Psoas muscle (tissue), 8 donors: ENCODE data around the gene GAD2. TPM values are rescaled to one million over a fixed set of nuclear protein-coding genes. Genes with fewer than 3 reads are reported as not detected.

Experiments
- ATAC-seq, 4 donors: fragments of 200-7000 bp; cut with Tn5 transposase; one replicate each; pipeline ENCODE4 v1.9.1; 2020; ENCODE audit warnings: moderate library complexity in 3 of 4, mild to moderate bottlenecking in 2 of 4
- DNase-seq, 2 donors: peaks; one replicate each; pipeline ENCODE4 v3.0.0-alpha.2; 2020
- H3K27ac ChIP-seq: fragments of 200-600 bp; one replicate; pipeline ENCODE4 v1.8.0; 2022
- H3K27me3 ChIP-seq, 3 donors: fragments of 200-600 bp in 1 of 3; one replicate each; pipeline versions ENCODE4 v1.6.1 to v1.8.0; 2013 to 2022; ENCODE audit warnings: low read length in 2 of 3, mild to moderate bottlenecking in 2 of 3, moderate library complexity in 1 of 3; ENCODE audit not compliant: insufficient read depth in 3 of 3
- H3K36me3 ChIP-seq, 2 donors: fragments of 200-600 bp in 1 of 2; one replicate each; pipeline versions ENCODE4 v1.6.1 to v1.8.0; 2013 to 2022; ENCODE audit warnings: low read depth in 1 of 2, mild to moderate bottlenecking in 1 of 2, moderate library complexity in 1 of 2; ENCODE audit not compliant: insufficient read depth in 1 of 2
- H3K4me1 ChIP-seq: fragments of 200-600 bp; one replicate; pipeline ENCODE4 v1.8.0; 2022
- H3K4me3 ChIP-seq: fragments of 200-600 bp; one replicate; pipeline ENCODE4 v1.8.0; 2022; ENCODE audit warnings: mild to moderate bottlenecking
- H3K9me3 ChIP-seq: fragments of 200-600 bp; one replicate; pipeline ENCODE4 v1.8.0; 2022
- CTCF ChIP-seq: fragments of 200-600 bp; IDR thresholded peaks from one replicate; pipeline ENCODE4 v1.8.0; 2022; ENCODE audit warnings: antibody characterized with exemption
- WGBS, 3 donors: extraction: QIAGEN DNeasy Blood & Tissue Kit; methylation state at CpG; one replicate each; pipeline versions ENCODE4 v1.1.6 to v1.1.7; 2013; 5-methylcytosine and 5-hydroxymethylcytosine counted together
- intact Hi-C, 2 donors: fragments of 100-400 bp; cut with DNase I; formaldehyde crosslinking; loops; one replicate each; pipeline versions ENCODE4 v1.11.0 to v1.14.2; 2022
- polyA plus RNA-seq, 3 donors: library from polyadenylated mRNA; stranded (reverse); fragments of 200-250 nt; gene quantifications; one replicate each; pipeline ENCODE4 v1.2.3, GENCODE V29; 2013
- total RNA-seq, 4 donors: library from RNA; stranded (reverse); fragmentation: NEBNext Ultra II Directional in 2 of 4; extraction: Animal tissue kit (Norgen Biotek cat#: 25700) in 2 of 4; gene quantifications; one replicate each; pipeline versions ENCODE4 v1.2.1 to v1.2.4, GENCODE V29; 2021 to 2023
- donor health status: healthy with polysubstance abuse.
- donor health status: DM: no; HTN: no; CAD: no; lungs with moderate emphysema.
- donor health status: Bipolar disorder and iron deficiency.
- donor health status: healthy.
- donor health status: DM: yes; HTN: yes; CAD: no.
- donor health status: DM: no; HTN: no; CAD: no.
- donor health status: DM: no; HTN: no; CAD: no.
- donor health status: DM: yes; HTN: yes; CAD: no.

GAD2 gene
- total and polyA plus RNA-seq, 7 donors, result 0.01 TPM; not detected in 6

GRCh38 chr10:26323219-26323618 lies 106.6 kb downstream of the GAD2 start:
- 71 to 84% (median 81%) methylated on average over 3 of the region's 3 CpGs for WGBS, 3 donors
- TF ChIP-seq CTCF, result no peak

GRCh38 chr10:26326851-26327250 lies 110.3 kb downstream of the GAD2 start:
- DNase-seq, result no peak
- Histone ChIP-seq H3K27ac (no peak overlapping the region), H3K36me3 (no peaks in the 10 kb centered on the region), H3K27me3 (no peaks in the 10 kb centered on the region), H3K4me3 (no peak overlapping the region), H3K4me1 (no peaks in the 10 kb centered on the region), H3K9me3 (no peaks in the 10 kb centered on the region)
- TF ChIP-seq CTCF, result no peak
- WGBS, 3 donors, result 86 to 89% (median 88%) methylated on average over 3 of the region's 3 CpGs
- no peak for ATAC-seq
- intact Hi-C loops, result no loop called here

More at GRCh38 chr10:26323219-26323618, 106.6 kb downstream of the GAD2 start:
- Histone ChIP-seq H3K27ac (no peak overlapping the region), H3K27me3 (no peaks in the 10 kb centered on the region), H3K36me3 (no peaks in the 10 kb centered on the region), H3K9me3 (no peaks in the 10 kb centered on the region), H3K4me1 (no peaks in the 10 kb centered on the region), H3K4me3 (no peak overlapping the region)
- DNase-seq (no peak), ATAC-seq (no peak)
- intact Hi-C loops, result no loop called here

DNA sequence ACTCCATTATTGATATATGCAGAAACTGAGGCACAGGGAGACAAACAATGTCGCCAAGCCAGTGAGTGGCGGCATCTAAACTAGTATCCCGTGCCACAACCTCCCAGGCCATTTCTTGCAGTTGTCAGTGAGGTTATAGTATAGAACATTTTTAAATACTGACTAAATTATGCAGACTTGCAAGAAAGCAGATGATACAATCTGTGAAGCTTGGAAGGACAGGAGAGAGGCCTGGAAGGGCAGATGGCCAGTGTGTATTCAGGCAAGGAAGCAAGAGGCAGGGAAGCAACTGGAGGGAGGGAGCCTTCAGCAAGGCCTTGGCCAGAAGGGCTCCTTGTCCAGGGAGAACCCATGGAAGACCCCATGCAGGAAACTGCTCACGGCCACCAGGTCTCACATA lies 111.2 kb downstream of the GAD2 start:
- Histone ChIP-seq H3K27ac (no peak overlapping the region), H3K27me3 (no peaks in the 10 kb centered on the region), H3K4me1 (no peaks in the 10 kb centered on the region), H3K4me3 (no peak overlapping the region), H3K9me3 (no peaks in the 10 kb centered on the region), H3K36me3 (no peaks in the 10 kb centered on the region)
- no peak for TF ChIP-seq CTCF
- DNase-seq (no peak), ATAC-seq (no peak)
- WGBS, 3 donors, result 81 to 92% (median 87%) methylated on average over 3 to 4 of the region's 4 CpGs
- intact Hi-C loops, result no loop called here

GRCh38 chr10:26331371-26331770 lies 114.8 kb downstream of the GAD2 start:
- no peaks in the 10 kb centered on the region for H3K4me1 ChIP-seq
- DNase-seq (no peak), ATAC-seq (no peak)
- no peak for TF ChIP-seq CTCF
- no peaks in the 10 kb centered on the region for H3K27me3 ChIP-seq
- intact Hi-C loops, result no loop called here
- WGBS, 3 donors, result 30 to 44% (median 34%) methylated on average over 3 of the region's 3 CpGs
- no peaks in the 10 kb centered on the region for H3K9me3 ChIP-seq
- H3K36me3 ChIP-seq, result no peaks in the 10 kb centered on the region
- no peak overlapping the region for H3K27ac ChIP-seq
- H3K4me3 ChIP-seq, result no peak overlapping the region

DNA sequence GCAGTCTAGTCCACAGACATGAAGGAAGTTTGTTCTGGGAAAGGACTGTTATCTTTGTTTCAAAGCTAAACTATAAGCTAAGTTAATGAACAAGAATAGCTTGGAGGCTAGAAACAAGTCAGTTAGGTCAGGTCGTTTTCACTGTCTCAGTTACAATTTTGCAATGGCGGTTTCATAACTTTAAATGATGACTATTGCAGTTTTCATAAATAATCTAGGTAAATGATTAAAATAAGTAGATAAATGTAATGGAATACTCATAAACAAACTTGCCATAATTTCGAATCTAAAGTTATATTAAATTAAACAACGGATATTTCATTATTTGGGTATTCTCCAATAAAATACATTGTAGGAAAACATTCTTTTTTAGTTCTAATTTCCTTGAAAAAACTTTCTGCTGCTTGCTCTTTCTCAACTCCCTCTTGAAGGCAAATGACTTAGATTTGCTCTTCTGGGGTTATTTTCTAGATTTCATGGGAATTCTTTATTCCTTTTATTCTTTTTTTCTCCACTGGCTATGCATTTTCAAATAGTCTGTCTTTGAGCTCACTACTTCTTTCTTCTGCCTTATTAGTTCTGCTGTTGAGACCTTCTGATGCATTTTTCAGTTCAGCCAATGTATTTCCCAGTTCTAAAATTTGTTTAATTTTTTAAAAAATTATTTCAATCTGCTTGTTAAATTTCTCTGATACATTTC lies 117.8 kb downstream of the GAD2 start:
- Histone ChIP-seq H3K27me3 (no peaks in the 10 kb centered on the region), H3K9me3 (no peaks in the 10 kb centered on the region), H3K27ac (no peak overlapping the region), H3K36me3 (no peaks in the 10 kb centered on the region), H3K4me1 (no peaks in the 10 kb centered on the region), H3K4me3 (no peak overlapping the region)
- no peak for ATAC-seq
- TF ChIP-seq CTCF, result no peak
- intact Hi-C loops, result no loop called here
- 73 to 75% (median 74%) methylated on average over 4 of the region's 4 CpGs for WGBS, 3 donors
- no peak for DNase-seq
